HEK293T (cell line): ENCODE results near the gene PLEKHM2.

Experiments used
- ARNT ChIP-seq: fragments of 450-650 bp; IDR thresholded peaks from 2 replicates; pipeline ENCODE4 v1.6.1; 2017; ENCODE audit warnings: mild to moderate bottlenecking
- BHLHE40 ChIP-seq: fragments of 450-650 bp; IDR thresholded peaks from 2 replicates; pipeline ENCODE4 v1.6.1; 2016; ENCODE audit warnings: mild to moderate bottlenecking, moderate library complexity, borderline replicate concordance
- CTBP1 ChIP-seq: fragments of 450-650 bp; IDR thresholded peaks from 2 replicates; pipeline ENCODE4 v1.6.1; 2016; ENCODE audit warnings: borderline replicate concordance
- ELF4 ChIP-seq: fragments of 450-650 bp; IDR thresholded peaks from 2 replicates; pipeline ENCODE4 v1.6.1; 2017; ENCODE audit warnings: antibody characterized with exemption
- FOXA1 ChIP-seq: fragments of 450-650 bp; IDR thresholded peaks from 2 replicates; pipeline ENCODE4 v1.6.1; 2016; ENCODE audit warnings: mild to moderate bottlenecking
- FOXM1 ChIP-seq: fragments of 450-650 bp; IDR thresholded peaks from 2 replicates; pipeline ENCODE4 v1.6.1; 2017; ENCODE audit warnings: mild to moderate bottlenecking, borderline replicate concordance
- L3MBTL2 ChIP-seq: fragments of 450-650 bp; conservative IDR thresholded peaks from 2 replicates; pipeline ENCODE4 v1.6.1; 2016; ENCODE audit warnings: mild to moderate bottlenecking
- LEF1 ChIP-seq: fragments of 450-650 bp; IDR thresholded peaks from 2 replicates; pipeline ENCODE4 v1.6.1; 2017; ENCODE audit warnings: mild to moderate bottlenecking, borderline replicate concordance
- PKNOX1 ChIP-seq: fragments of 450-650 bp; IDR thresholded peaks from 2 replicates; pipeline ENCODE4 v1.6.1; 2016
- SP1 ChIP-seq: fragments of 450-650 bp; IDR thresholded peaks from 2 replicates; pipeline ENCODE4 v1.6.1; 2017
- SUZ12 ChIP-seq: fragments of 450-650 bp; IDR thresholded peaks from 2 replicates; pipeline ENCODE4 v1.6.1; 2016; ENCODE audit warnings: mild to moderate bottlenecking
- TARDBP ChIP-seq: fragments of 450-650 bp; IDR thresholded peaks from 2 replicates; pipeline ENCODE4 v1.6.1; 2016
- ZNF384 ChIP-seq: fragments of 450-650 bp; IDR thresholded peaks from 2 replicates; pipeline ENCODE4 v1.6.1; 2016

- no peak for TF ChIP-seq FOXM1
- no peak for TF ChIP-seq PKNOX1
- no peak for TF ChIP-seq CTBP1
- TF ChIP-seq SUZ12, result no peak
- TF ChIP-seq TARDBP, result no peak
- TF ChIP-seq FOXA1, result no peak
- TF ChIP-seq LEF1, result no peak
- no peak for TF ChIP-seq BHLHE40
- TF ChIP-seq ZNF384, result no peak
- TF ChIP-seq SP1, result no peak
- no peak for TF ChIP-seq ARNT
- TF ChIP-seq ELF4, result no peak
- no peak for TF ChIP-seq L3MBTL2
Measured at GRCh38 chr1:15702722-15703550, 18.8 kb downstream of the PLEKHM2 start.
